Pulmonary artery endothelial cell (primary cell): ENCODE results near the gene FAM24B. TPM values are rescaled to one million over a fixed set of nuclear protein-coding genes. Genes with fewer than 3 reads are reported as not detected.

ENCODE experiments used
- DNase-seq: peaks from one replicate; pipeline ENCODE4 v3.0.0-alpha.2; 2011; ENCODE audit warnings: low read depth, low spot score
- total RNA-seq: library from RNA; depleted of rRNA; stranded (reverse); fragments of >200 nt; gene quantifications from 2 replicates; pipeline ENCODE4 v1.2.3, GENCODE V29; 2014

Gene FAM24B
- total RNA-seq, 1 donor from 2014 or later: 7.9 TPM

- no peak for DNase-seq
Measured at GRCh38 chr10:122828716-122829255, 50.6 kb downstream of the FAM24B start.

- no peak for DNase-seq
Measured at GRCh38 chr10:122827302-122827701, 52.1 kb downstream of the FAM24B start.

- no peak for DNase-seq
Measured at GRCh38 chr10:122822973-122823690, 56.2 kb downstream of the FAM24B start.

GRCh38 chr10:122821808-122822207, 57.6 kb downstream of the FAM24B start:
- DNase-seq: no peak

- no peak for DNase-seq
Measured at GRCh38 chr10:122815458-122815857, 63.9 kb downstream of the FAM24B start.

GRCh38 chr10:122814493-122814892, 64.9 kb downstream of the FAM24B start:
- no peak for DNase-seq

GRCh38 chr10:122812751-122813150, 66.6 kb downstream of the FAM24B start:
- no peak for DNase-seq

GRCh38 chr10:122802282-122802681, 77.1 kb downstream of the FAM24B start:
- DNase-seq: no peak

Other genes with a start within 250 kb of the FAM24B start
- gene C10orf120, start 179.7 kb downstream of the FAM24B start, total RNA-seq: not detected in 2 replicates
- 0.99 and 1.1 TPM in 2 replicates for gene CUZD1, start 33.7 kb downstream of the FAM24B start, total RNA-seq
- gene FAM24A, start 31.0 kb upstream of the FAM24B start, total RNA-seq: not detected in 2 replicates
- gene C10orf88, start 74.6 kb upstream of the FAM24B start, total RNA-seq: 19.3 and 24.5 TPM in 2 replicates
- 3.0 and 3.9 TPM in 2 replicates for gene PSTK, start 100.8 kb upstream of the FAM24B start, total RNA-seq
- 2.7 and 3.8 TPM in 2 replicates for gene IKZF5, start 129.2 kb upstream of the FAM24B start, total RNA-seq
- 4.5 and 5.7 TPM in 2 replicates for gene ACADSB, start 129.4 kb upstream of the FAM24B start, total RNA-seq